GM12864 (cell line): ENCODE data around the gene AHSA1.
A peak's percentile ranks its signal among the peaks of the same experiment; 100 is the strongest.
"Not testable (repeated sequence)": the region's sequence is repeated elsewhere in the genome, so short reads cannot be mapped to it uniquely, and the experiment has no call there.

Experiments
- DNase-seq: peaks from one replicate; pipeline ENCODE4 v3.0.0-alpha.2; 2011; ENCODE audit warnings: low read depth
- H3K4me3 ChIP-seq: 2 replicates; pipeline ENCODE4 v1.5.1; 2011; ENCODE audit warnings: mild to moderate bottlenecking, low read depth, low read length, control low read depth
- CTCF ChIP-seq: IDR thresholded peaks from 2 replicates; pipeline ENCODE4 v1.5.1; 2011; ENCODE audit warnings: low read depth, mild to moderate bottlenecking, moderate library complexity, low read length, control low read depth, inconsistent platforms; ENCODE audit errors: missing control alignments

The AHSA1 gene

GRCh38 chr14:77457522-77458248, at the start of gene AHSA1, which contains the start of gene VIPAS39:
AHSA1 (plus strand) TSS chr14:77458093; CDS start chr14:77458190, 97 bp downstream.
VIPAS39 (minus strand) TSS chr14:77457601; CDS start chr14:77454102, 3,499 bp downstream.
- no peak for TF ChIP-seq CTCF
- peak within 1 kb of the TSS; percentile 94 for H3K4me3 ChIP-seq
- peak; percentile 99 for DNase-seq

DNA sequence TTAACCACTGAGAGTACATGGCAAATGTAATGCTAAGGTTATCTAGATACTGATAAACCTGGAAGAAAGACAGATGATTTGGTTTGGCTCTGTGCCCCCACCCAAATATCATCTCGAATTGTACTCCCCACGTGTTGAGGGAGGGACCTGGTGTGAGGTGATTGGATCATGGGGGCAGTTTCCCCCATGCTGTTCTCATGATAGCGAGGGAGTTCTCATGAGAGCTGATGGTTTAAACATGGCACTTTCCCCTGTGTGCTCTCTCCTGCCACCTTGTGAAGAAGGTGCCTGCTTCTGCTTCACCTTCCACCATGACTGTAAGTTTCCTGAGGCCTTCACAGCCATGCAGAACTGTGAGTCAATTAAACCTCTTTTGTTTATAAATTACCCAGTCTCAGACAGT, 48.8 kb upstream of the AHSA1 start:
- peak; percentile 16 for DNase-seq
- H3K4me3 ChIP-seq: no peak overlapping the region
- TF ChIP-seq CTCF: peak; percentile 58

DNA sequence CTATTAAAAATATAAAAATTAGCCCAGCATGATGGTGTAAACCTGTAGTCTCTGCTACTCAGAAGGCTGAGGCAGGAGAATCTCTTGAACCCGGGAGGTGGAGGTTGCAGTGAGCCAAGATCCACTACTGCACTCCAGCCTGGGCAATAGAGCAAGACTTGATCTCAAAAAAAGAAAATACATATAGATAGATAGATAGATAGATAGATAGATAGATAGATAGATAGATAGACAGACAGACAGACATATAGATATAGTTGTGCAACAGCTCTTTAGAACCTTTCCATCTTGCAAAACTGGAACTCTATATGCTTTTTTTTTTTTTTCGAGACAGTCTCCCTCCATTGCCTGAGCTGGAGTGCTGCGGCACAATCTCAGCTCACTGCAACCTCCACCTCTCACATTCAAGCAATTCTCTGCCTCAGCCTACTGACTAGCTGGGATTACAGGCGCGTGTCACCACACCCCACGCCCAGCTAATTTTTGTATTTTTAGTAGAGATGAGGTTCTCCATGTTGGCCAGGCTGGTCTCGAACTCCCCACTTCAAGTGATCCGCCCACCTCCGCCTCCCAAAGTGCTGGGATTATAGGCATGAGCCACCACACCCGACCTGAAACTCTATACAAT, 42.4 kb upstream of the AHSA1 start:
- not testable (repeated sequence) for DNase-seq, H3K4me3 ChIP-seq

DNA sequence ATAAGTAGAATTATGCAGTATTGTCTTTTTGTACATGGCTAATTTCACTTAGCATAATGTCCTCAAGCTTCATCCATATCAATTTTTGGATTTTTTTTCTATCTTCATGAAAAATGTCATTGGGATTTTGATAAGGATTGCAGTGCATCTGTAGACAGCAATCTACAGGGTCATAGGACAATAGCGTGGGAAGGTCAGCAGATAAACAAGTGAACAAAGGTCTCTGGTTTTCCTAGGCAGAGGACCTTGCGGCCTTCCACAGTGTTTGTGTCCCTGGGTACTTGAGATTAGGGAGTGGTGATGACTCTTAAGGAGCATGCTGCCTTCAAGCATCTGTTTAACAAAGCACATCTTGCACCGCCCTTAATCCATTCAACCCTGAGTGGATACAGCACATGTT, 41.8 kb upstream of the AHSA1 start:
- H3K4me3 ChIP-seq, DNase-seq: not testable (repeated sequence)

DNA sequence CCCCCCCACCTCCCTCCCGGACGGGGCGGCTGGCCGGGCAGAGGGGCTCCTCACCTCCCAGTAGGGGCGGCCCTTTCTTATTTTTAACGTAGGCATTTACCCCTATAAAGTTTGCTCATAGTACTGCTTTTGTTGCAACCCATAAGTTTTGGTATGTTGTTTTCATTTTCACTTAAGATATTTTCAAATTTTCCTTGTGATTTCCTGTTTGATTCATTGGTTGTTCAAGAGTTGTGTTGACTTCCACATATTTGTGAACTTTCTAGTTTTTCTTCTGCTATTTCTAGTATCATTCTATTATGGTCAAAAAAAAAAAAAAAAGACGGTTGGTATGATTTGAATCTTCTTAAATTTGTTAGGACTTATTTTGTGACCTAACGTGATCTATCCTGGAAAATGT, 41.1 kb upstream of the AHSA1 start:
- H3K4me3 ChIP-seq: no peak overlapping the region
- no peak for TF ChIP-seq CTCF
- DNase-seq: no peak

DNA sequence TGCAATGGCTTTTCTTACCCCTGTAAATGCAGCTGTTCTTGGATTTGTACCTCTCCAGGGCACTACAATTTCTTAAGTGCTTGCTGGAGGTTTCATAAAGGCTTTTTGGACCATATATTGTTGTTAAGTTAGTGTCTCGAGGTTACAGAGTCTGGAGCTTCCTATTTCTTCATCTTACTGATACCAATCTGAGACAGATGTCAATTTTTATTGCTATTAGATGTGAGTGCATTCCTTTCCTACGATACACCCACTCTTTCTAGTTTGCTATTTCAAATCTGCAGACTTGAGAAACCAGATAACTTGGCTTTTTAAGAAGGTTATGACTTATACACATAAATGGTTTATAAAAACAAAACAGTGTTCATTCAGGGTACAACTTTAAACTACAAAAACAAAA, 36.7 kb upstream of the AHSA1 start:
- no peak for DNase-seq
- TF ChIP-seq CTCF: no peak
- no peak overlapping the region for H3K4me3 ChIP-seq

DNA sequence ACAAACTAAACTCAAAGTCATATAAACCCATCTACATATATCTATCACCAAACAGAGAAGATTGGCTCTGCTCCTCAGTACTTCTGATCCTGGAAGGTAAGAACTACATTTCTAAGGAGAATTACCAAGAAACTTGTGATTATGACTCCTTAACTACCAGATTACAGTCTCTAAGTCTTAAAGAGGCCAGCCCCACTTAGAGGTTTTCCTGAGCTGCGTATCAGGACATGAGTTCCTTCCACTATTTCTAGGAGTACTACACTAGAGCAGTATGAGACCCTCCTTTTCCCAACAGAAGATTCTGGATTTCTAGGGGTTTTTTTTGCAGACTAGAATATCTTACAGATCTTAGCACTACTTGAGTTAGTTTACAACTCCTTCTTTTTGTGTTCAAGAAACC, 34.5 kb upstream of the AHSA1 start, which contains the start of gene NOXRED1:
NOXRED1 (minus strand) TSS at position 101 of the 400 bp plus-strand sequence. CDS start 634 bp downstream, outside the sequence.
- H3K4me3 ChIP-seq: no peak within 1 kb of the TSS
- no peak for DNase-seq
- TF ChIP-seq CTCF: no peak

DNA sequence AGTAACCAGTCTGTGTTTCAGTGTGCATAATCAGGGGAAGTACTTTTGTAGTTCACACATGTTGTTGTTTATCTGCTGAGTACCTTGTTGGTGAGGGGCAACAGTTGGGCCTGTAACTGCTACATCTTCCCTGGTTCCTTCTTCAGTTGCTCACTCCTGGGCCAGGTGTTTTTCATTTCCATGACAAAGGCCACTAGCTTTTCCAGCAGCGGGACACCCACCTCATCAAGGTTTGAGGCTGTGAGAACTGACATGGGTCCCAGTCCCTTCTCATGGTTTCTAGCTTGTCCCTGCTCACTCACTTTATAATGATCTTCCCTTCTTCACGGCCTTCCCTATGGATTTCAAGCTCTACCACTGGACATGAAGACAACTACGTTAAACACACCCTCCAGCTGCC, 33.0 kb upstream of the AHSA1 start:
- no peak for DNase-seq
- no peak overlapping the region for H3K4me3 ChIP-seq
- TF ChIP-seq CTCF: no peak
